NOMO-1 treated with dmso at 0.1 percent for 144 hours (cell line): ENCODE data around the gene KASH5.

Source experiments
- DNase-seq: peaks from one replicate; lab custom pipeline; 2025; ENCODE audit not compliant: unreplicated experiment; lab: John Stamatoyannopoulos, UW

Gene KASH5

DNA sequence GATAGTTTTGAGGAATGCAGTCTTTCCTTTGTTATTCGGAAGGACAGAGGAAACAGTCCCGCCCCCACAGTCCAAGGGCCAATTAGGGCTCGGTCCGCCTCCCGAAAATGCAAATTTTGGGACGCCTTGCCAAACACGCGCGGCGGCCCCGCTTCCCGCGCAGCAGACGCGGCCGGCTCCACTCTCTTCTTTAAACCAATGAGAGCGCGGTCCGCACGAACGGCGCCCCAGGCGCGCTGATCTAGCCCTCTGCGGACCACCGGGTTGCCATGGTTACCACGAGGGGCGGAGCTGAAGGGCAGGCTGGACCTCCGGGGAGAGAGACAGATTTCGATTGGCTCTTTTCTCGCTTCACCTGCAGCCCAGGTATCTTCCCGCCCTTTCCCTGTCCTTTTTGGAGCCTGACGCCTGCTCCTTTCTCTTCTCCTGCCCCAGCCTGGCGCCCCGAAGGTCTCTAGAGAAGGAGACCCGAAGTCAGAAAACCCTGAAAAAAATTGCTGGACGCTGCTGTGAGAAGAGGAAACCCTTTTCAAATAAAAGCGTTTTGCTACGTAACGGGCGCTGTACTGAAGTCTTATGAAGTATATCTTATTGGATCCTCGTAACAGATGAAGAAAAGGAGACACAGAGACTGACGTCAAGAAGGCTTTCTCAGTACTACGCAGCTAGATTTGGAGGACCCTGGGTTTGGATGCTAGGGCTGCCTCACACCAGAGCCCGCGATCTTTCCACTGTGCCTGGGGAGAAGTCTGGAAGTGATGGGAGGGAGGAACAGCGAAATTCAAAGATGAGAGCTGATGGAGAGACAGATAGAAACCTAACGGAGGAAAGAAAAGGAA is 33.2 kb downstream of the KASH5 start:
- DNase-seq: peak; percentile 48

DNA sequence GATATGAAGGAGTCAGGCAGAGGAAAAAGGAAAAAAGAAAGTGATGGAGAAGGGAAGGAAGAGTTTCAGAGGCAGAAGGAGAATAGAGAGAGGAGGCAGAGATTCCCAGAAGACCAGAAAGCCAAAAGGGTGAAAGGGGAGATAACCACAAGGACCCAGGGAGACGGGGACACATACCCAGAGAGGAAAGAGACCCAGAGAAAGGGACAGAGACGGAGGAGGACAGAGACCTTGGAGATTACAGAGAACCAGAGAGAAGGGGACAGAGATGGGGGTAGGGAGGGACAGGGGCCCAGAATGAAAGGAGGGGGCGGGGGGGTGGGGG is 33.8 kb downstream of the KASH5 start:
- DNase-seq: no peak

DNA sequence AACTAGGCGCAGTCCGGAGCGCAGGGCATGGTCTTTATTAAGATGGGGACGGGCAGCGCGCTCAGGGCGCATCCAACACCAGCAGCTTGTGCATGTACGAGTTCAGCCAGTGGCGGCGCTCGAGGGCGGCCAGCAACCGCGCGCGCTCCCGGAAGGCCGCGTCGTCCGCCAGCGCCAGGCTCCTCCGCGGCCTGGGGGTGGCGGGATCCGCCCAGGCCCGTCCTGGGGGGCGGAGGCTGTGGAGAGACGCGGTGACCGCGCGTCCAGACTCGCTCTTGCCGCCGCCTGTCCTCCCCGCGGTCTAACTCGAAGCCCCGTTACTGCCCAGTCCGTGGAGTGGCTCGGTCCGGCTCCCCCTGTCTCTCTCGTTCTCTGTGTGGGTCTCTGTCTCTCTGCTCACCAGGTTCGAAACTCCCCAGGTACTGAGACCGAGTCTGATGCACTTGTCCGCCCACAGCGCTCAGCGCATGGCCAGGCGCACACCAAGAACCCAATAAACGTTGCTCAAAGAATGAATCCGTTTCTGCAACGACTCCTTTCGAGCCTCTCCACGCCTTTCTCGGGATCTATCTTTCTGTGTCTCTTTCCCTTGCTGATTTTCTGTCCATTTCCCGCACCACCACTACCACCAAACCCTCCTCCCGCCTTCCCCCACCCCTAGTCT is 34.5 kb downstream of the KASH5 start:
- peak; percentile 81 for DNase-seq

DNA sequence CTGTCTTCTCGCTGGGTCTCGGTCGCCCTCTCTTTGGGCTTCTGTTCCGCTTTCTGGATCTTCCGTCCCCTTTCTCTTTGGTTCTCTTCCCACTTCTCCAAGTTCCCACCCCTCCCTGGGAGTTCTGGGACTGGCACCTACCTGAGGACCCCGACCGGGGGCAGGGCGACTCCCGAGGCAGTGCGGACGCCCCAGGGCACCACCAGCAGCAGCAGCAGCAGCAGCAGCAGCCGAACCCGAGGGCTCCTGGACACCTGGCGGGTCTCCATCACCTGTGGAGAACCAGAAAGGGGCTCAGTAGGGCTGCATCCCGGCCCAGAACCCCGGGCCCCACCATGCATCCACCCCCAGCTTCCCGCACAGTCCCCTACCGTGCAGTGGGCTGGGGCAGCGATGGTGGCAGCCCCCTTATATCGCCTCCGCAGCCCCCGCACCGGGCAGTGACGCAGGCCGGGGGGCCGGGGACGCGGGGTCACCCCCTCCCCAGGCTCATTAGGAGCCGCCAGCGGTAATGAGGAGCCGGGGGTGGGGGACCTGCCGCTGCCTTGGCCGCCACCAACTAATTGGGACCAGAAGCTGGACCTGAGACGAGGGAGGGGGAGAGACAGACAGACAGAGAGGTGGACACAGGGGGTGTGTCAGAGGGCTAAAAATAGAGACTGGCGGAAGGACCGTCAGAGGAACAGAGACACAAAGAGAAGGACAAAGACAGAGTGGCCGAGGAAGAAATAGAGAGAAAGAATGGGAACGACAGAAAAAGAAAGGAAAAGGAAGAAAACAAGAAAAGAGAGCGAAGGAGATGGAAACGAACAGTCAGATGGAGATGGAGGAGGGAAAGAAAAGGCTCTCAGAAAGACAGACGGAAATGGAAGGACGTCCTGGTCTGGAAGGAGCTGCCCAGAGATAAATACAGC is 35.3 kb downstream of the KASH5 start, which contains the start of gene PTH2:
PTH2 (minus strand) TSS at position 371 of the 914 bp plus-strand sequence; CDS start at position 269, 102 bp downstream.
- DNase-seq: no peak

DNA sequence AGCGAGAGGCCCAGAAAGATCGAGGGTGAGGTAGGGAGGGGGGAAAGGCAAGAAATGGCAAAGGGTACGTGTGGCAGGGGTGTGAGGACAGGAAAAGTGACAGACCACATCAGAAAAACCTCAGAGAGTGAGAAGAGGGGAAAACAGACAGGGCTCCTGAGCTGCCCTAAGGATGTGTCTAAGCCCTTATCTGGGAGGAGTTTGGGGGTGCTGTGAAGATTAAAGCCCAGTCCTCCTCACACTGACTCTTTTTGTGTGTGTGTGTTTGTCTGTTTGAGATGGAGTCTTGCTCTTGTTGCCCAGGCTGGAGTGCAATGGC is 35.9 kb downstream of the KASH5 start:
- no peak for DNase-seq

DNA sequence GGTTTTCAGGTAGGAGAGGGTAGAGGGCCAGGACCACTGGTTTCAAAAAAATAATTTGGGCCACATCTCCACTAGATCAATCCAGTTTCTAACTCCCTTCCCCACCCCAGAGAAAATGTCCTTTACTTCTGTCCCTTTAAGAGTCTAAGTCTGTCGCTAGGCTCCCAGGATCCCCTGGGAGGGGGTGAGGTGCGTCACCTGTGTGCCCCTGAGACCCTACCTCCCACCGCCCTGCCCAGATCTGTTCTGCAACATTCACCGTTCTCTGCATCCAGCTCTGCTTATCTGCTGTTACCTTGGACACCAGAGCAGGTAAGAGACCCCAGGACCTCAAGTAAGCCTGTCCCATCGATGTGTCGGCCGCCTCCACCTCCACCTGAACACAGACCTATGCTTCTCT is 37.1 kb downstream of the KASH5 start, which contains the start of gene GFY:
GFY (plus strand) TSS at position 211 of the 400 bp plus-strand sequence. CDS start 1,043 bp downstream, outside the sequence.
- no peak for DNase-seq

- no peak for DNase-seq
Measured at GRCh38 chr19:49425922-49426592, 38.0 kb downstream of the KASH5 start.

DNA sequence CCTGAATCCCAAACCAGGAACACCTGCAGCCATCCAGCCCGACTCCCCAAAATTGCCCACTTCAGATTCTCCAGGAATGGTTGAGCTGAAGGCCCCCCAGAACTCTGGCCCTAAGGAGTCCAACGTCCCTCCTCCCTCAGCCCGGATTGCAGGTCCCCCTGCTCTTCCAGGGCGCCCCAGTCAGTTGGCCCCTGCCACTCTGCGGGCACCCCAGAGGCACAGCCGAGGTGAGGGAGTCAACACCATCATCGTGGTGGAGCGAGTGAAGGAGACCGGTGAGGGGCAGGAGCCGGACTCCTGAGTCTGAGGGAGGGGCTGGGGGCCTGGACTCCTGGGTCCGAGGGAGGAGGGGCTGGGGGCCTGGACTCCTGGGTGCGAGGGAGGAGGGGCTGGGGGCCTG is 39.3 kb downstream of the KASH5 start:
- DNase-seq: no peak

DNA sequence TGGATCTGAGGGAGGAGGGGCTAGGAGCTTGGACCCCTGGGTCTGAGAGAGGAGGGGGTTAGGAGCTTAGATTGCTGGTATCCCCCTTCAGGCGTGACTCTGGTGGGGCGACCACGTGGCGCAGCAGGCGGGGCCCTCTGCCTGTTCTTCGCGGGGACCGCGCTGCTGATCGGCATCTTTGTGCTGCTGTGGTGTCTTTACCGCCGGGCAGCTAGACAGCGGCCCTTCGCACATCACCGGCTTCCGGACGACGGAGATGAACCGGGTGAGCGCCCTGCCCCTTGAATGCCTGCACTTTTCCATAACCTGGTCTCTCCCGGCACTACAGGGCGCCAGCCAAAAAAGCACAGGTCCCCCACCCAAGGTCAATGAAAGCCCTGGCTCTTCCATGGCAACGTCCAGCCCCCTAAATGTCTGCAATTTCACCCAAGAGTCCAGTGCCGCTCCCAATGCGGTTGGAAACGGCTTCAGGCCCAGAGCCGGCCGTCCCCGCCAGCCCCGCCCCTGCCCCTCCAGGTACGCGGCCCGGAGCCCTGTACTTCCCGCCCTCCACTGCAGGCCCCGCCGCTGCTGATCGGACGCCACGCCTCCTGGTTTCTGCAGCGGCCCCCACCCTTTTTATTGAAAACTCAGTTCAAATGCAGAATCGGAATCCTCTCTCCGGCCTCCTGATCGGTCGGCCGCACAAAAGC is 40.0 kb downstream of the KASH5 start:
- DNase-seq: no peak

DNA sequence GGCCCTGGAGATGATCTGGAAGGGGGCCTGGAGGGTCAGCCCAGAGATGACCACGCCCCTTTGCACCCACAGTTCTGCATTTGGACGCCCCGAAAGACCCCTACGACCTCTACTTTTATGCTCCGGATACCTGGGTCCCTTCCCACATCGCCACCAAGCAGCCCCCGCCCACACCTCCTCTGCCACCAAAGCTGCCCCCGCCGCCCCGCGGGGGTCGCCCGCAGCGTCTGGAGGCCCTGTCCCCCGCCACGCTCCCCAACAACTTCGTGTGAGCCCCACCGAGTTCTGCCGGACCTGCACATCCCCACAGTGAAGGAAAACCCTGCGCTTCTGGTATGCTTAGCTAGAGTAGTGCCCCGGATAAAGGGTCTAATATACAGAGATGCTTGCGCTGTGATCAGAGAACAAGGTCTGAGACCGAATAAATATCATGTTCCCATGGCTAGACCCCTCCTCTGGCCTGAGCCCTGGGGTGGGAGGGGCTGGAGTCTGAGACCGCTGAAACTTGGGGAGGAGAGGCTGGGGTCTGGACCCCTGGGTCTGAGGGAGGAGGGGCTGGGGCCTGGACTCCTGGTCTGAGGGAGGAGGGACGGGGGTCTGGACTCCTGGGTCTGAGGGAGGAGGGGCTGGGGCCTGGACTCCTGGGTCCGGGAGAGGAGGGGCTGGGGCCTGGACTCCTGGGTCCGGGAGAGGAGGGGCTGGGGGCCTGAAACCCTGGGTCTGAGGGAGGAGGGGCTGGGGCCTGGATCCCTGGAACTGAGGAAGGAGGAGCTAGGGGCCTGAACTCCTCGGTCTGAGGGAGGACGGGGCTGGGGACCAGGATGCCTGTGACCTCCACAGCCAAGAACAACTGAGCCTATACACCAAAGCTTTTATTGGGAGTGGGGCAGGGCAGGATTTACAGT is 40.8 kb downstream of the KASH5 start:
- no peak for DNase-seq

GRCh38 chr19:49430172-49430677 is 42.2 kb downstream of the KASH5 start:
- DNase-seq: no peak

GRCh38 chr19:49430678-49431329 is 42.8 kb downstream of the KASH5 start:
- DNase-seq: no peak

DNA sequence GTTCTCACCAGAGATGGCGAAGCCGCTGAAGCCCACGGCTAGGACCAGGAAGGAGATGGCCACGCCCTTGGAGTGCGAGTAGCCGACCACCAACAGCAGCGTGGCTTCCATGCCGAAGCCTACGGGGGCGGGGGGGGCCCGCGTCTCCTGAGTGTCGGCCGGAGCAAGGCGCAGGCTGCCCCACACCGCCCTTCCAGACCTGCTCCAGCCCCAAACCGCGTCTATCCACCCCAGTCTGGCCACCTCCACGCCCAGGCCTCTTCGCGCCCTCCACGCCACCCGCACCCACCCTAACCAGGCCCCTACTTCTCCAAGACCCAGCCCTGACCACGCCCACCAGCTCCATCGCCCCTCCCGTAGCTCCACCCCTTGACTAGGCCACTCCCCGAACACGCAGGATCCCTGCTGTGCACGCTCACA is 43.3 kb downstream of the KASH5 start:
- no peak for DNase-seq

DNA sequence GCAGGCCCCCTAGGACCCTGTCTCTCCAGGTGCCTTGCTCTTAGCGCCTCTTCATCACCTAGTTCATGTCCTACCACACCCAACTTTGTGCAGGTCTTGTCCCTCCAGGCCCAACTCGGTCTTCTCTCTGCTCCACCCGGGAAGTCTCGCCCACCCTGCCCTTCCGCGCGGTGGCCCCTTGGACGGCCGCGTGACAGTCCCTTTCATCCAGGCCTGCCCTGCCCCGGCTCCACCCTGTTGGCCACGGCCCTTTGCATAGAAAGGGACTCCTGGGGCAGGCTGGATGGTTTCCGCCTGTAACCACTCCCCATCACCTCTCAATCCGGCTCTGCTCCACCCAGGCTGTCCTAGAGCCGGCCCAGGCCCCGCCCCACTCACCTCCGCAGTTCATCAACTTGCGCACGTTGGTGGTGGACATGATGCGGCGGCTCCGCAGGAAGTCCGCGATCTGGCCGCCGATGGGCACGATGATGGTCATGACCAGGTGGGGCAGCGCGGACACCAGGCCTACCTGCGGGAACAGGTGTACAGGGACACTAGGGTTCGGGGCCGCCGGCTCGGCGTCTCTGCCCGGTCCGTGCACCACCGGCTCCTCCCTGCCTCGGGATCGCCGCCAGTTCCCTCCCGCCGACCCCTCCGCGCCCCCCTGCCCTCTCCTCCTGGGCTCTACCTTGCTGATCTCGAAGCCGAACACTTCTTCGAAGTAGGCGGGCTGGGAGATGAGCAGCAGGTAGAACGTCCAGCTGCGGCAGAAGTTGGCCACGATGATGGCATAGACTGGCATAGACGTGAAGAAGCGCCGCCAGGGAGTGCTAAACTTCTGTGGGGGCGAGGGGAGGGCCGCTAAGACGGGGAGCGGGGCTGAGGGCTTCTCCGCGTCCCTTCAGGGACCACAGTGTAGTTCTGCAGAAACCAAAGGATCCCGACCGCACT is 44.4 kb downstream of the KASH5 start:
- no peak for DNase-seq

- no peak for DNase-seq
Measured at GRCh38 chr19:49433240-49433901, 45.3 kb downstream of the KASH5 start.

DNA sequence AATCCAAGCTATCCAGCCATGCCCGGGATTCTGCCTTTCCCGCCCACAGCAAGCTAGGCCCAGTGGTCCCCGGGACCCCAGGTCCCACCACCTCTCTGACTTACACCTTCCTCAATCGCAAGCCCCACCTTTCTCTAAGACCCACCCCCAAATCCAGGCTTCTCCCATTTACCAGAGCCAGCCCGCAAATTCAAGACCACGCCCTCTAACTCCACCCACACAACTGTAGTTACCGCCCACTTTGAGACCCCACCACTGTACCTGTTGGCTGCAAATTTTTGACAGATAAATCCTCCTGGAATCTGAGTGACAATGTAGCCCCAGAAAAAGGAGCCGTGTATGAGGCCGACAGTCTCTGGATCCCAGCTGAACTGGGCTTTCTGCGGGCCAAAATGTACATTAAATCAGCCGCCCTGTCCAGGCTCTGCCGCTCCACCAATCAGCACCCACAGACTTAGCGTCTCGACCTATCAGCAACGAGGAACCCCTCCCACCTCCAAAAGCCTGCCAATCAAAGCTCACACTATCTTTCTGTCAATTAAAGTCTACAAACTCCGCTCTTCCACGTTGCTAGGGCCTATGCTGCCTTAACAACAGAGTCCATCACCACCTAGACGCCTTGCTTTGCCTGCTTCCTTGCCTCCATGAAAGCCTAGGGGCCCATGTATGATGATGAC is 47.0 kb downstream of the KASH5 start:
- DNase-seq: no peak
